K562 (cell line): Measurements from ENCODE around the gene LY6G6C. TPM values are rescaled to one million over a fixed set of nuclear protein-coding genes. Genes with fewer than 3 reads are reported as not detected.

Experiments
- ARID3B ChIP-seq: fragments of 250-450 bp; sonication (Bioruptor Pico); IDR thresholded peaks from 2 replicates; pipeline ENCODE4 v1.4.0; 2020; ENCODE audit warnings: borderline replicate concordance
- CEBPB ChIP-seq: fragments of 450-650 bp; IDR thresholded peaks from 2 replicates; pipeline ENCODE4 v1.6.1; 2016; ENCODE audit warnings: missing genetic modification characterization, missing compliant biosample characterization
- HDGF ChIP-seq: fragments of 450-650 bp; IDR thresholded peaks from 2 replicates; pipeline ENCODE4 v1.6.1; 2016
- KLF10 ChIP-seq: fragments of 250-450 bp; sonication (Bioruptor Pico); IDR thresholded peaks from 2 replicates; pipeline ENCODE4 v1.6.1; 2021; ENCODE audit warnings: matching md5 sums
- MCM3 ChIP-seq: fragments of 450-650 bp; IDR thresholded peaks from 2 replicates; pipeline ENCODE4 v1.6.1; 2016
- MCM7 ChIP-seq, 2 experiments: fragments of 450-650 bp; IDR thresholded peaks; 2 replicates each; pipeline ENCODE4 v1.6.1; 2016 to 2018
- MEIS2 ChIP-seq: fragments of 450-650 bp; IDR thresholded peaks from 2 replicates; pipeline ENCODE4 v1.6.1; 2014; ENCODE audit warnings: mild to moderate bottlenecking; ENCODE audit not compliant: partially characterized antibody
- NBN ChIP-seq: fragments of 450-650 bp; IDR thresholded peaks from 2 replicates; pipeline ENCODE4 v1.6.1; 2016; ENCODE audit warnings: low read depth, mild to moderate bottlenecking
- NCOA4 ChIP-seq: fragments of 450-650 bp; IDR thresholded peaks from 2 replicates; pipeline ENCODE4 v1.6.1; 2018; ENCODE audit warnings: mild to moderate bottlenecking; ENCODE audit not compliant: partially characterized antibody
- NFYB ChIP-seq: IDR thresholded peaks from 2 replicates; pipeline ENCODE4 v1.6.1; 2011; ENCODE audit warnings: mild to moderate bottlenecking, moderate library complexity; ENCODE audit not compliant: insufficient read length; ENCODE audit errors: extremely low read depth
- NR1H2 ChIP-seq: sonication (generic); formaldehyde crosslinking; IDR thresholded peaks from 2 replicates; pipeline ENCODE4 v1.4.0; 2020; ENCODE audit warnings: mild to moderate bottlenecking, missing genetic modification reagents
- PHB2 ChIP-seq: fragments of 450-650 bp; IDR thresholded peaks from 2 replicates; pipeline ENCODE4 v1.6.1; 2017; ENCODE audit warnings: low read depth
- RB1 ChIP-seq: fragments of 450-650 bp; IDR thresholded peaks from 2 replicates; pipeline ENCODE4 v1.6.1; 2017; ENCODE audit warnings: low read depth, mild to moderate bottlenecking
- RUNX1 ChIP-seq: sonication (generic); IDR thresholded peaks from 2 replicates; pipeline ENCODE4 v1.6.1; 2016; ENCODE audit warnings: antibody characterized with exemption, low read depth
- SOX6 ChIP-seq: fragments of 450-650 bp; IDR thresholded peaks from 2 replicates; pipeline ENCODE4 v1.6.1; 2014; ENCODE audit warnings: mild to moderate bottlenecking
- TAF7 ChIP-seq: fragments of 450-650 bp; IDR thresholded peaks from 2 replicates; pipeline ENCODE4 v1.6.1; 2016; ENCODE audit warnings: missing genetic modification characterization, missing compliant biosample characterization
- TAF9B ChIP-seq: fragments of 450-650 bp; IDR thresholded peaks from 2 replicates; pipeline ENCODE4 v1.6.1; 2018; ENCODE audit warnings: mild to moderate bottlenecking; ENCODE audit not compliant: partially characterized antibody
- TARDBP ChIP-seq: fragments of 450-650 bp; IDR thresholded peaks from 2 replicates; pipeline ENCODE4 v1.6.1; 2016
- TBP ChIP-seq: optimal IDR thresholded peaks from 2 replicates; pipeline ENCODE3; 2011; ENCODE audit warnings: low read depth, low read length, improper control_type of control experiment
- TEAD4 ChIP-seq, 2 experiments: sonication (generic) in 1 of 2; formaldehyde crosslinking in 1 of 2; IDR thresholded peaks; 2 replicates each; pipeline versions ENCODE4 v1.6.1 to v1.8.0; 2012 to 2022; ENCODE audit warnings: borderline replicate concordance in 1 of 2, inconsistent platforms in 1 of 2, low read length in 1 of 2, mild to moderate bottlenecking in 1 of 2, missing genetic modification reagents in 1 of 2
- YBX1 ChIP-seq: fragments of 450-650 bp; IDR thresholded peaks from 2 replicates; pipeline ENCODE4 v1.7.1; 2016; ENCODE audit warnings: mild to moderate bottlenecking
- ZC3H11A ChIP-seq: IDR thresholded peaks from 2 replicates; pipeline ENCODE4 v1.6.1; 2012; ENCODE audit warnings: low read depth, low read length, improper control_type of control experiment
- ZFP1 ChIP-seq: fragments of 450-650 bp; formaldehyde crosslinking; IDR thresholded peaks from 2 replicates; pipeline ENCODE4 v1.4.0; 2020; ENCODE audit warnings: mild to moderate bottlenecking, mixed read lengths
- ZNF121 ChIP-seq: sonication (generic); formaldehyde crosslinking; conservative IDR thresholded peaks from 2 replicates; pipeline ENCODE4 v1.8.0; 2022; ENCODE audit warnings: missing genetic modification reagents
- ZNF512 ChIP-seq: IDR thresholded peaks from 2 replicates; pipeline ENCODE4 v1.6.1; 2016; ENCODE audit warnings: missing genetic modification characterization, missing compliant biosample characterization
- ZNF589 ChIP-seq: fragments of 200-800 bp; sonication (Bioruptor generic); IDR thresholded peaks from 2 replicates; pipeline ENCODE4 v1.6.1; 2016; ENCODE audit warnings: low read depth, missing genetic modification characterization, missing compliant biosample characterization
- ZNF780A ChIP-seq: fragments of 250-450 bp; sonication (Bioruptor Pico); IDR thresholded peaks from 2 replicates; pipeline ENCODE4 v1.5.0; 2021; ENCODE audit warnings: mild to moderate bottlenecking
- polyA plus RNA-seq, 8 experiments: library from polyadenylated mRNA; depleted of rRNA in 4 of 8; stranded (reverse) in 5 of 8; unstranded in 3 of 8; fragments of >200 nt; fragmentation: Nextera tagmentation in 2 of 8; fragmentation: Illumina TruSeq in 1 of 8; extraction: Ambion mirVana in 2 of 8; extraction: Trizol in 1 of 8; gene quantifications; 2 replicates each; pipeline versions ENCODE4 v1.2.1 to v1.2.3, GENCODE V29; 2011 to 2014; ENCODE audit warnings: inconsistent platforms in 1 of 8, missing spikeins in 1 of 8
- total RNA-seq, 7 experiments: library from RNA; depleted of rRNA in 6 of 7; stranded (reverse); fragments of >200 nt in 6 of 7; fragmentation: Illumina TruSeq in 2 of 7; extraction: Trizol in 2 of 7; gene quantifications; 2 replicates each; pipeline versions ENCODE4 v1.2.1 to v1.2.3, GENCODE V29; 2011 to 2021; ENCODE audit warnings: low replicate concordance in 1 of 7
- TF ChIP-seq, protein P1 (sequence below): fragments of 250-450 bp; sonication (Bioruptor Pico); IDR thresholded peaks from 2 replicates; pipeline ENCODE4 v1.6.1; 2021; ENCODE audit warnings: mild to moderate bottlenecking
- TF ChIP-seq, protein P2 (sequence below), 2 experiments: fragments of 450-650 bp in 1 of 2; sonication (generic) in 1 of 2; formaldehyde crosslinking; conservative IDR thresholded peaks; 2 replicates each; pipeline versions ENCODE4 v1.4.0 to v1.8.1; 2020 to 2022; ENCODE audit warnings: mild to moderate bottlenecking in 1 of 2, missing genetic modification reagents in 1 of 2

LY6G6C gene
- total and polyA plus RNA-seq, 9 of the 15 experiments (the other 6 are each of a cell fraction or from before 2014, with no cell fraction given): 0.06 to 0.20 TPM; not detected in 7

GRCh38 chr6:31702405-31702818 lies 19.1 kb downstream of the LY6G6C start (continued):
- TF ChIP-seq SOX6 (no peak), TARDBP (no peak), ZNF512 (tag) (peak; percentile 41; the same call in 1 of the 2 replicates), NFYB (no peak), MCM3 (no peak), NBN (peak; percentile 29; the same call in 1 of the 2 replicates), TAF7 (peak; percentile 63), RUNX1 (no peak), MCM7 (IDR thresholded peaks at IDR 0.05) (0 out of 4 replicates have a peak, but pooled peaks of 1 of the 2 experiments have one; percentile 17), ZNF121 (CRISPR knock-in tag) (no peak), TBP (no peak), NR1H2 (0 out of 2 replicates have a peak, but pooled peaks have one; percentile 15), ZNF589 (CRISPR knock-in tag) (peak; percentile 79; the same call in 1 of the 2 replicates), NCOA4 (no peak), ZNF780A (CRISPR knock-in tag) (no peak), ARID3B (CRISPR knock-in tag) (no peak), TAF9B (no peak), RB1 (peak; percentile 19; the same call in 1 of the 2 replicates), HDGF (peak; percentile 67; the same call in 1 of the 2 replicates), YBX1 (no peak), MEIS2 (no peak), PHB2 (no peak), ZFP1 (CRISPR knock-in tag) (no peak), CEBPB (tag) (no peak), TEAD4 (IDR thresholded peaks at IDR 0.05; ENCODE audit: low read length) (no peak), TEAD4 (CRISPR knock-in tag; IDR thresholded peaks at IDR 0.05; ENCODE audit: borderline replicate concordance) (no peak), ZC3H11A (no peak), KLF10 (CRISPR knock-in tag) (no peak)
- TF ChIP-seq, protein P1, sequence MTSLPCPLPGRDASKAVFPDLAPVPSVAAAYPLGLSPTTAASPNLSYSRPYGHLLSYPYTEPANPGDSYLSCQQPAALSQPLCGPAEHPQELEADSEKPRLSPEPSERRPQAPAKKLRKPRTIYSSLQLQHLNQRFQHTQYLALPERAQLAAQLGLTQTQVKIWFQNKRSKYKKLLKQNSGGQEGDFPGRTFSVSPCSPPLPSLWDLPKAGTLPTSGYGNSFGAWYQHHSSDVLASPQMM (CRISPR knock-in tag): no peak
- TF ChIP-seq, protein P2, sequence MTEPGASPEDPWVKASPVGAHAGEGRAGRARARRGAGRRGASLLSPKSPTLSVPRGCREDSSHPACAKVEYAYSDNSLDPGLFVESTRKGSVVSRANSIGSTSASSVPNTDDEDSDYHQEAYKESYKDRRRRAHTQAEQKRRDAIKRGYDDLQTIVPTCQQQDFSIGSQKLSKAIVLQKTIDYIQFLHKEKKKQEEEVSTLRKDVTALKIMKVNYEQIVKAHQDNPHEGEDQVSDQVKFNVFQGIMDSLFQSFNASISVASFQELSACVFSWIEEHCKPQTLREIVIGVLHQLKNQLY (CRISPR knock-in tag; conservative IDR thresholded peaks at IDR 0.05): no peak
